HG03135 (cell line): ENCODE data around the gene PRDX1.
"Not testable (repeated sequence)": the region's sequence is repeated elsewhere in the genome, so short reads cannot be mapped to it uniquely, and the experiment has no call there.

Experiments
- ATAC-seq: cut with Tn5 transposase; IDR thresholded peaks from one replicate; pipeline ENCODE4 v1.9.1; 2021; ENCODE audit warnings: mild to moderate bottlenecking, moderate library complexity; ENCODE audit not compliant: unreplicated experiment

The PRDX1 gene

GRCh38 chr1:45467353-45467752, 54.3 kb downstream of the PRDX1 start:
- not testable (repeated sequence) for ATAC-seq

- no peak for ATAC-seq
These were observed 56.4 kb downstream of the PRDX1 start for GRCh38 chr1:45465277-45465676.
